Measurements from ENCODE around the gene OTC.

OTC gene

GRCh38 chrX:38438321-38438720 is 85.9 kb downstream of the OTC start:
- no peak for DNase-seq (ENCODE audit: low read depth)
- no peak for TF ChIP-seq CTCF (IDR thresholded peaks at IDR 0.05; ENCODE audit: control insufficient read depth, extremely low read depth, insufficient read depth)
- no peak overlapping the region for H3K4me3 ChIP-seq (ENCODE audit: low read depth, low read length)

- DNase-seq (ENCODE audit: low read depth) = peak; percentile 32
- no peak overlapping the region for H3K4me3 ChIP-seq (ENCODE audit: low read depth, low read length)
- TF ChIP-seq CTCF (IDR thresholded peaks at IDR 0.05; ENCODE audit: control insufficient read depth, extremely low read depth, insufficient read depth) = no peak
These were observed 100.2 kb downstream of the OTC start for GRCh38 chrX:38452603-38453002.

GRCh38 chrX:38458071-38458470 is 105.7 kb downstream of the OTC start:
- H3K4me3 ChIP-seq (ENCODE audit: low read depth, low read length) = no peak overlapping the region
- peak; percentile 46 for TF ChIP-seq CTCF (IDR thresholded peaks at IDR 0.05; ENCODE audit: control insufficient read depth, extremely low read depth, insufficient read depth)
- DNase-seq (ENCODE audit: low read depth) = no peak

GRCh38 chrX:38462257-38462656 is 109.9 kb downstream of the OTC start:
- no peak overlapping the region for H3K4me3 ChIP-seq (ENCODE audit: low read depth, low read length)
- no peak for DNase-seq (ENCODE audit: low read depth)
- TF ChIP-seq CTCF (IDR thresholded peaks at IDR 0.05; ENCODE audit: control insufficient read depth, extremely low read depth, insufficient read depth) = no peak

GRCh38 chrX:38465686-38466085 is 113.3 kb downstream of the OTC start:
- no peak overlapping the region for H3K4me3 ChIP-seq (ENCODE audit: low read depth, low read length)
- no peak for DNase-seq (ENCODE audit: low read depth)
- no peak for TF ChIP-seq CTCF (IDR thresholded peaks at IDR 0.05; ENCODE audit: control insufficient read depth, extremely low read depth, insufficient read depth)

GRCh38 chrX:38468563-38469157 is 116.3 kb downstream of the OTC start:
- DNase-seq (ENCODE audit: low read depth) = no peak
- no peak overlapping the region for H3K4me3 ChIP-seq (ENCODE audit: low read depth, low read length)
- TF ChIP-seq CTCF (IDR thresholded peaks at IDR 0.05; ENCODE audit: control insufficient read depth, extremely low read depth, insufficient read depth) = no peak

Measured in LNCaP clone FGC (cell line).